T47D (cell line): ENCODE data around the gene SPR.

Experiments used
- DNase-seq, 2 experiments: peaks; one replicate each; pipeline versions ENCODE4 v3.0.0 to v3.0.0-alpha.2; 2011 to 2012; ENCODE audit warnings: low read depth in 1 of 2, low spot score in 1 of 2
- JUND ChIP-seq: IDR thresholded peaks from 2 replicates; pipeline ENCODE4 v1.6.1; 2012; ENCODE audit warnings: low read depth
- in situ Hi-C: cut with HindIII; loops from 2 replicates; pipeline ENCODE4 v1.10.0; 2016; ENCODE audit warnings: low sequenced_read_pairs, low pct_unique_long_range_greater_than_20kb

SPR gene

DNA sequence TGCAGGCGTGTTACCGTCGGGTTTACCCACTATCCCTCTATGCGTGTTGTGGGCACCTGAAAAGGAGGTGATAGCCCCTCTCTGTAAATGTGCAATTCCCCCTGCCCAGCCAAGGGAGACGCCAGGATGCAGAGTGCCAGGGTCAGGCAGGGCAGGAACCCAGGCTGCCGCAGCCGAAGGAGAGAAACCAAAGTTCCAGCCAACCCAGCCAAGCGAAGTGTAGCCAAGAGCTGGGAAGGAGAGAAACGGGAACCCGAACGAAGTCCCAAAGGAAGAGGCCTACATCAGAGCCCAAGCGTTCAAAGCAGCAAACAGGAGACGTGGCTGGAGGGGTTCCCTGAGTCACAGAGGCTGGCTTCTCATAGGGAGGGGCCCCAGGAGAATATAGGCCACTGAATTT, 24.2 kb upstream of the SPR start:
- in situ Hi-C loops = no loop called here
- no peak for DNase-seq
- TF ChIP-seq JUND = no peak

DNA sequence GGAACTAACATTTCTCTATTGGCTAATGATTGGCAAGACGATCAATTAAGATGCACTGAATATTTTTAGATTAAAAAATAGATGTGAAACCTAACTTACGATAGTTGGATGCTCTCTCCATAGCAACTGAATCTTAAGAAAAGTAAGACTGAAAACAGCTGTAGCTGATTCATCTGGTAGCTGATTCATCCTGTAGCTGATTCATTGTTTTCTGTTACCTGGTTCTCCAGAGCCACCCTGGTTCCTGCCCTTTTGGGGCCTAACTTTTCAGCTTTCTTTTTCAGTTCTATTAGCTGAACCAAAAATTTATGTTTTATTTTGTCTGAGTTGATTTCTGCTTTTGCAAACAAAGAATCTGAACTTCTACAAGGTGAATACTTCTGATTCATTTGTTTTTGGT, 22.7 kb upstream of the SPR start:
- DNase-seq = no peak
- in situ Hi-C loops = no loop called here
- no peak for TF ChIP-seq JUND

DNA sequence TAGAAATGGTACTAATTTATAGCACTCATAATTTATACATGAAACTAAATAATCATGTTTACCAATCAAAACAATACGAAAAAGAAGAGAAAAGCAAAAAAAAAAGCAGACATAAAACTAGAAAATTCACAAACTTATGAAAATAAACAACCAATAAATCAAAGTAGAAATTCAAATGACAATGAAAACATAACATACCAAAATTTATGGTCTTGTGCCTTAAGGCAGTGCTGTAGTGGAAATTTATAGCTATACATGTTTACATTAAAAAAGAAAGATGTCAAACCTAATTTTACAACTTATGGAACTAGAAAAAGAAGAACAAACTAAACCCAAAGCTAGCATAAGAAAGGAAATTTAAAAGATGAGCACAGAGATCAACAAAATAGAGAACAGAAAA, 16.1 kb upstream of the SPR start:
- DNase-seq = no peak
- in situ Hi-C loops = no loop called here
- TF ChIP-seq JUND = no peak

DNA sequence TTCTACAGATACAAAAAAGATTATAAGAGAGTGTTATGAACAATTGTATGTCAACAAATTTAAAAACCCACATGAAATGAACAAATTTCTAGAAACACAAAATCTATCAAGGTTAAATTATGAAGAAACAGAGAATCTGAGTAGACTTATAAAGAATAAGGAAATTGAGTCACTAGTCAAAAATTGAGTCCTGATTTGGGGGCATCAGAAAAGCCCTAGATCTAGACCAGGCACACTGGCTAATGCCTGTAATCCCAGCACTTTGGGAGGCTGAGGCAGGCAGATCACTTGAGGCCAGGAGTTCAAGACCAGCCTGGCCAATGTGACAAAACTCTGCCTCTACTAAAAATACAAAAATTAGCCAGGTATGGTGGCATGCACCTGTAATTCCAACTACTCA, 15.3 kb upstream of the SPR start:
- DNase-seq = no peak
- in situ Hi-C loops = no loop called here
- TF ChIP-seq JUND = no peak

DNA sequence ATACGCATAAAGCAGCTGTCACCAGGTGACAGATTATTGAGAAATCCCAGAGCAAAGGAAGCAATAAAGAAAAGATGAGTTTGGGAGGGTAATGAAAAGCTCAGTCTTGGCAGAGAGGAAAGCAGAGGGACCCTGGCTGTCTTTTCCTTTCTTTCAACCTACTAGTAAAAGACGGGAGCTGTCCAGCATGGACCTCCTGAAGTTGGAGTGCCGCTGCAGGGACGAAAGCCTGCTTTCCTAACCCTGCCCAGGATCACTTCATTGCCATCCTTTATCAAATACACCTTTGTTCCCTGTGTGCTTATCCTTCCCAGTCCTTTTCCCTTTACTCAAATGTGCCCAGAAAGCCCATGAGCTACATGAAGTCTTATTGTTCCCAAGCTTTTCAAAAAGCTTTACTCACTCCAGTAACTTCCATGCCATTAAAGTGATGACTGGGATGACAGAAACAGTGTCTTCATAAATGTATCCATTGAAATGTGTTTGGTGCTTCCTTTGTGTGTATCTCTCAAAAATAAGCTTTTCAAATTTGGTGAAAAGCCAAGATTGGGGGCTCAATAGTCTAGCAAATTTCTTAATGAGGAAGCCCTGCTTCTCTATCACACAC, 3.7 kb upstream of the SPR start:
- peak; percentile 26 to 63 for DNase-seq
- TF ChIP-seq JUND = no peak
- in situ Hi-C loops = no loop called here

DNA sequence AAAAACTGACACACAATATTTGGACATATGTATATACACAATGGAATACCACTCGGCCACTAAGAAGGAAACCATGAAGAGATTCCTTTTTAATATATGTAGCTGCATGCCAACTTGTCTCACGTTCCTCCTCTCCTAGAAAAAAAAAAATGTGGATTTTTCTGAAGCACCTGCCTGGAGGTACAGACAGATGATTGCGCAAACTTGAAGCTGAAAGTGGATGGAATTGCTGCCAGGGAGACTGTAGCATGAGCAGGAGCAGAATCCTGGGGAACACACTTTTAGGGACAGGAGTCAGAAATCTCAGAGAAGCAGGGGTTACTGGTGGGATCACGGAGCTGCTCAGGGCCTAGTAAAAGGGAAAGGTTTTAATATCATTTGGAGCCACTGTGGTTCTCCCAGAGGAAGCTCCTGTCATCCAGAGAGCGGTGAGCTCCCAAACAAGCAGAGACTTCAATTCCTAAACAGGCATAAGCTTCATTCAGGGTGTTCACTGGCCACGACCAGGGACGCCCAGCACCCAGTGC, 640 bp upstream of the SPR start:
- peak in 1 of 2 experiments; percentile 22 for DNase-seq
- no peak for TF ChIP-seq JUND
- in situ Hi-C loops = no loop called here

DNA sequence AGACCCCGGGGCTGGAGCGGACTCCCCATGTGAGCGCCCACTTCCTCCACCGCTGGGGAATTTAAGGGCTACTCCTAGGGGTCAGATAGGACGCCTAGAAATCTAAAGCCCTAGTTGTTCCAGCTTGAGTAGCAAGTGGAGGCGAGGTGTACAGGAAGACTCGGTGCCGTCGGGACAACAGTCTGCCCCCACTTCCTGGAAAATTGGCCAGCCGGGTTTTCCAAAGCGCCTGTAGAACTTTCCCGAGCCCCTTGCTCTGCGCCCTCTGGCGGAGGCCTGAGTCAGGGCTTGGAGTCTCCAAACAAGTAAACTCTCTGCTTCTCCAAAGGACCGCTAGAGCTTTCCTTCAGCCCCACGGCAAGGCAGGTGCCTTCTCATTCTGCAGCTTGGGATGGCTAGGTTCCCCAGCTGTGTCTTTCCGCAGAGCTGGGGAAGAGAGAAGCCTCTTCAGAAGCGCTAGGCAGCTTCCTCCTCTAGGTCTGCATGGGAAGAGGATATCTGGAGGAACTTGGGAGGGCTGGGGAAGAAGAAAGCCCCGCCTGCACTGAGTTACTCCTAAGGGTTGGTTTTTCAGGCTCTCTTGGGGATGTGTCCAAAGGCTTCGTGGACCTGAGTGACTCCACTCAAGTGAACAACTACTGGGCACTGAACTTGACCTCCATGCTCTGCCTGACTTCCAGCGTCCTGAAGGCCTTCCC, 681 bp downstream of the SPR start:
- in situ Hi-C loops = no loop called here
- DNase-seq = peak; percentile 56 to 91
- TF ChIP-seq JUND = no peak

DNA sequence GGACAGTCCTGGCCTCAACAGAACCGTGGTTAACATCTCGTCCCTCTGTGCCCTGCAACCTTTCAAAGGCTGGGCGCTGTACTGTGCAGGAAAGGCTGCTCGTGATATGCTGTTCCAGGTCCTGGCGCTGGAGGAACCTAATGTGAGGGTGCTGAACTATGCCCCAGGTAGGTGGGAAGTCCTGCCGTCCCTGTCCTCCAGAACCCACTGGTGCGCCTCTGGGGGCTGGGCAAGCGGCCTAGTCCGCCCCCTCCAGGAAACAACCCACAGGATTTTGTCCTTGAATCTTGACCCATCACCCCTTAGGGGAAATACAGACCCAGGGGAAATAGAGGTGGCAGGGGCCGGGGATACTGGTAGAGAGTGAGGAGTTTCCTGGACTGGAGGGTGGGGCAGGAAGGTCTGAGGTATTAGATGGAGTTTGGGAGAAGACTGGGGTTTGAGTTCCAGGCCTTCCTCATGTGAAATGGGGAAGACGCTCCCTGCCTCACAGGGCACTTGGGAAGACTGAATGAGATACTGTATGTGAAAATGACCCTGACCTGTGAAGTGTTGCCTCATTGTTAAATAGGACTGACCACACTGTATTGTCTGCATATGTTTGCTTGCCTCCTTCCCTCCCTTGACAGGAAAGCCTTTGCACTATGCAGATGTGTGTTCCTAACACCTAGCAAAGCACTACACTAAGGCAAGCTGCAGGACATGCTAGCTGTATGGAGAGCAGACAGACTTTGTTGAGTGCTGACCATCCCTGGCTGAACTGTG, 1.4 kb downstream of the SPR start:
- no peak for DNase-seq
- TF ChIP-seq JUND = no peak
- in situ Hi-C loops = no loop called here

DNA sequence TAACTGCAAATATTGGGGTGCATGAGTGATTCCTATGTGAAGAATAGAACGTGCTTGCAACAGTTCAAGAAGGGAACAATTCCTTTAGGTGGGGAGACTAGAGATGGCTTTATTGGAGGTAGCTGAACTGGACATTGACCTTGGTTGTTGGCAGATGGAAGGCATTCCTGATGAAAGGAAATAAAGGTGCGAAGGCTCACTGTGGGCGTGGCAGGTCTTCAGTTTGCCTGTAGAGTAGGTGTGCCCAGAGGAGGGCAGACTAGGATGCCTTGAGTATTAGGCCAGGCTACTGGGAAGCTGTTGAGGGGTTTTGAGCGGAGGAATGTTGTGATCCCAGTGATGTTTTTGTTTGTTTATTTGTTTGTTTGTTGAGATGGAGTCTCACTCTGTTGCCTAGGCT, 2.8 kb downstream of the SPR start:
- no peak for DNase-seq
- no peak for TF ChIP-seq JUND
- in situ Hi-C loops = no loop called here

DNA sequence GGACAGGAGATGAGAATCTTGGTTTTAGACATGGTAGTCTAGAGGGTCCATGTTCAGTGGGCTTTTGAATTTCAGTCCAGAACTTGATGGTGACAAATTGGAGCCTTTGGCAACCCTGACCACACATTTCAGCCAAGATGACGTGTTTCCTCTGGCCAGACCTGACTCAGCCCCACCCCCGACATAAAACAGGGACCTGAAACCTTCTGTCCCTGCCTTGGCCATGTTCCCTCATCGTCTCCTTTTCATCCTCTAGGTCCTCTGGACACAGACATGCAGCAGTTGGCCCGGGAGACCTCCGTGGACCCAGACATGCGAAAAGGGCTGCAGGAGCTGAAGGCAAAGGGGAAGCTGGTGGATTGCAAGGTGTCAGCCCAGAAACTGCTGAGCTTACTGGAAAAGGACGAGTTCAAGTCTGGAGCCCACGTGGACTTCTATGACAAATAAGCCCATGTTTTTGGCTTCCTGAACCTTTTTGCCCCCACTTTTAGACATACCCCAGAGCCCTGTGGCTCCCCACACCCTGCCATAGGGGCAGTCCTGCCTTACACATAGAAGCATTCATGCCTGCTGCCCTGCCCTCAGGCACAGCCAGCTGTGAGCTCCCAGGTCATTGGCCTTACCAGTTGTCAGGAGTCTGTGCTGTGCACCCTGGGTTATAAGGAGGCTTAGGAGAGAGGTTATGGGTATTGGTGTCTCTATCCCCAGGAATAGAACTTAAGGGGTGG, 4.0 kb downstream of the SPR start:
- TF ChIP-seq JUND = no peak
- in situ Hi-C loops = no loop called here
- DNase-seq = no peak

DNA sequence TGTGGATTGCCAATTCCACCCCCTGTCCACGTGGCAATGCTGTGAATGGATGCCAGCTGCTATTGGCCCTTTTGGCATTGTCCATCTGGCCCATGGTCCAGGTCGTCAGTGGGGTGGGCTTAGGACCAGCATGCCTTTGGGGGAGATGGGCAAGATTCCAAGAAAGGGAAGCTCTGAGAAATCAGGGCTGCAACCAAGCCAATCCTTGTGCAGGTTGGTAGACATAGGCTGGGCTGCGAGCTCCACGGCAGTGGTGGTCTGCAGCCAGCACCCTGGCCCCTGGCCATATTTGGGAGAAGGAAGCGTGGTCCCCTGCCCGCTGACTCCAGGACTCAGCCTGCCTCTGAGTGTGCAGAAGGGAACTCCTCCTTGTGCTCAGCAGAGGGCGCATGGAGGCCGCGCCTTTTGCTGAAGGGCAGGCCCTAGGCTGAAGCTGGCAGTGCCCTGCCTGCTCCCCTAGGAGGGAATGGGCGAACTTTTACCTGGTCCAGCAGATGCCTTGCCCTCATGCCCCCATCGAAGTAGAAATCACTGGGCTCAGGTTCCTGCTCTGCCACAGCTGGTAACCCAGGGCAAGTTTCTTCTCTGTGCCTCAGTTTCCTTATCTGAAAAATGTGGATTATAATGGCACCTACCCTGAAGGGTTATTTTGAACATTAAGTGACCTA, 5.4 kb downstream of the SPR start:
- in situ Hi-C loops = no loop called here
- no peak for TF ChIP-seq JUND
- DNase-seq = peak in 1 of 2 experiments; percentile 63

DNA sequence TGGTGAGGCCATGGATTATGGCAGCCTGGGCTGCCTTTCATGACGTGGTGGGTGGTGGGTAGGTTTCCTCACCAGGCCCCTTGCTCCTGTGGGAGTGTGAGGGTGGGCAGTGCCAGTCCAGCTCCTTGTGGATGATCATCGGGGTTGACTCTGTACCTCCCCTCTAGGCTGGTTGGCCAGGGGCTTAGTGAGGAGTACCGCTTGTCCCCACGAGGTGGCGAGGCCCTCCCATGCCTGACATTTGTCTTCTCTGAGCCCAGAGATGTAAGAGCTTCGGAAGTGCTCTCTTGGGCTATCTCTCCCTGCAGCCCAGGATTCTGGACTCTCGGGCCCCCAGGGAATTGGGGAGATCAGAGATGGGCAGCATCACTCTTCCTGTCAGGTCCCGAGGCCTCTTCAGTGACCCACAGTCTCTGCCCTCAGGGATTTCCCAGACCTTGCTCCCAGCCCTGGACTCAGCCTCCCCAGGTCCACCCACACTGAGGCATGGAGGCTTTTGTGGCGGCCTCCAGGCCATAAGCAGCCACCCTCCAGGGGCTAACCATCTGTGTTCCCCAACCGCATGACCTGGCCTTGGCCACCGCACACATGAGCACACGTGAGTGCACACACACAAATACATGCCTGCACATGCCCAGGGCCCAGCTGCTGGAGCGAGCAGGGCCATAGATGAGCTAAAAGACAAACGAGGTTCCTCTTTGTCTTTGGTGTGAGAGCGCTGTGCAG, 6.5 kb downstream of the SPR start:
- TF ChIP-seq JUND = no peak
- DNase-seq = peak in 1 of 2 experiments; percentile 70
- in situ Hi-C loops = no loop called here
